Airway epithelial cell (primary cell): Measurements from ENCODE around the gene SELENOV. TPM values are rescaled to one million over a fixed set of nuclear protein-coding genes. Genes with fewer than 3 reads are reported as not detected.

Experiments used
- total RNA-seq: library from RNA; depleted of rRNA; stranded (reverse); fragments of >200 nt; gene quantifications from 2 replicates; pipeline ENCODE4 v1.2.3, GENCODE V29; 2015

Gene SELENOV, protein sequence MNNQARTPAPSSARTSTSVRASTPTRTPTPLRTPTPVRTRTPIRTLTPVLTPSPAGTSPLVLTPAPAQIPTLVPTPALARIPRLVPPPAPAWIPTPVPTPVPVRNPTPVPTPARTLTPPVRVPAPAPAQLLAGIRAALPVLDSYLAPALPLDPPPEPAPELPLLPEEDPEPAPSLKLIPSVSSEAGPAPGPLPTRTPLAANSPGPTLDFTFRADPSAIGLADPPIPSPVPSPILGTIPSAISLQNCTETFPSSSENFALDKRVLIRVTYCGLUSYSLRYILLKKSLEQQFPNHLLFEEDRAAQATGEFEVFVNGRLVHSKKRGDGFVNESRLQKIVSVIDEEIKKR
- not detected in 2 replicates for total RNA-seq

DNA sequence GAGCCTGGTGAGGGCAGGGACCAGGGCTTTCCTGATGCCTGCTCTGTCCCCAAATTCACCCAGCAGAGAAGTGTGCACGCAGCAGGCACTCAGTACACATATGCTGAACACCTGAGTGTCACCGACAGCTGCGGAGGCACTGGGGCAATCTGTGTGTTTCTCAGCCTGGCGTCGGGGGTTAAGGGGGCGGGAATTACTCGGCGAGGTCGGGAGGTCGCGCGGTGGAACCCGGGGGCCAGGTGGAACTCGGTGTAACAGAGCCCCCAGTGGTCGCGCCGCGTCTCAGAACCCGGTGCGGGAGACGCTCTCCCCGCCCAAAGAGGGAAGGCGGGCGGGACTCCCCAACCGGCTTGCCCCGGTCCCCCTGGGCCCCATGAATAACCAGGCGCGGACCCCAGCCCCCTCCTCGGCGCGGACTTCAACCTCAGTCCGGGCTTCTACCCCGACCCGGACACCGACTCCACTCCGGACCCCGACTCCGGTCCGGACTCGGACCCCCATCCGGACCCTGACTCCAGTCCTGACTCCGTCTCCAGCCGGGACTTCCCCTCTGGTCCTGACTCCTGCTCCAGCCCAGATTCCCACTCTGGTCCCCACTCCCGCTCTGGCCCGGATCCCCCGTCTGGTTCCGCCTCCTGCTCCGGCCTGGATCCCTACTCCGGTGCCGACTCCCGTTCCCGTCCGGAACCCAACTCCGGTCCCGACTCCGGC, at the start of gene SELENOV:
SELENOV (plus strand) TSS at position 300 of the 711 bp plus-strand sequence; CDS start at position 374, 74 bp downstream.

DNA sequence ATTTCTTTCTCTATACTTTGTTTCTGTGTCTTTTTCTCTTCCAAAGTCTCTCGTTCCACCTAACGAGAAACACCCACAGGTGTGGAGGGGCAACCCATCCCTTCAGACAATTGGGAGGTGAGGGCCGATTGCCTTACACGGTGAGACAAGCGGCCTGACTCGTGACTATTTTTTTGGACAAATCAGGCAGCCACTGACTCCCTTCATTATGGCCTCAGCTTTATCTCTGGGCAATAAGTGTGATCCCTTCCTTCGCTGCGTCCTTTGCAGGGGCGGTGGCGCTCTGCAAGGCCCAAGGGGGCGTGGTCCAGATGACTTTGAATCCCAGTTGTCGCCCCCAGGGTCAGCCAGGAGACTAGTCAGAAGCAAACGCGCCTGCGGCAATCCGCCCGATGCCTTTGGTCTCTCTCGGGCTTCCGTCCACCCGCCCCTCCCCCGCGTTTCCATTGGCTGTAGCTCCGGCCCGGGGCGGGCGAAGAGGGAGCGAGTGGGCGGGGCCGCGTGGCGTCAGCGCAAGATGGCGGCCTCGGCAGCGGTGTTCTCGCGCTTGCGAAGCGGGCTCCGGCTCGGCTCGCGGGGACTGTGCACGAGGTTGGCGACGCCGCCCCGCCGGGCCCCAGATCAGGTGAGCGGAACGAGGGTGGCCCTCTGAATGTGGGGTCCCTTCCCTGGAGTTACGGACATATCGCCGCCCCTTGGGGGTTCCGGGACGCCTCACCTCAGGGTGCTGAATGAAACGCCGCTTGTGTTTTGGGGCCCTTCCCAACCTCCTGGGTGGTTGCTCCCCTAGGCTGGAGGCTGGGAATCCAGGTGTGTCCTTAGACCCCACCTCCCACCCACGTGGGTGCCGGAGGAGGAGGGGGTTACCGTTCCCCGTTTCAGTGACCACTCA, 34.4 kb upstream of the SELENOV start, which contains the start of gene TIMM50:
TIMM50 (plus strand) TSS at position 502 of the 892 bp plus-strand sequence; CDS start at position 518, 16 bp downstream.

DNA sequence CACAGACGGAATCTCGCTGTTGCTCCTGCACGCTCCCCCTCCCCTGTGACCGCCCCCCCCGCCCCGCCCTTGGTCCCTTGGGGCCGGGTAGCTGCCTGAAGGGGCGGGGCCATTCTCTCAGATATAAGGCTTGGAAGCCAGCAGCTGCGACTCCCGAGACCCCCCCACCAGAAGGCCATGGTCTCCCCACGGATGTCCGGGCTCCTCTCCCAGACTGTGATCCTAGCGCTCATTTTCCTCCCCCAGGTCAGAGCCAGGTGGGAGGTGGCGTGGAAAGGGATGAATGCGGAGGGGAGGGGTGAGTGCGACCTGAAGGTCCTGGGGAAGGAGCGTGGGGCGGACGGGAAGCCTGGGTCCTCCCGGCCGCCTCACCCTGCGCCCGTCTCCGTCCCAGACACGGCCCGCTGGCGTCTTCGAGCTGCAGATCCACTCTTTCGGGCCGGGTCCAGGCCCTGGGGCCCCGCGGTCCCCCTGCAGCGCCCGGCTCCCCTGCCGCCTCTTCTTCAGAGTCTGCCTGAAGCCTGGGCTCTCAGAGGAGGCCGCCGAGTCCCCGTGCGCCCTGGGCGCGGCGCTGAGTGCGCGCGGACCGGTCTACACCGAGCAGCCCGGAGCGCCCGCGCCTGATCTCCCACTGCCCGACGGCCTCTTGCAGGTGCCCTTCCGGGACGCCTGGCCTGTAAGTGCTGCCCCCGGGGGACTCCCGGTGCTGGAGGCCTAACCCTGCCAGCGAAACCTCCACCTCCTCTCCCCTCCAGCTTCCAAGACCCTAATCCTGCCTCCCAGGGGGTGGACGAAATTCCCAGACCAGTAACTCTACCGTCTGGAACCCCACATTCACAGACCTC, 15.9 kb upstream of the SELENOV start, which contains the start of gene DLL3:
DLL3 (plus strand) TSS at position 150 of the 845 bp plus-strand sequence; CDS start at position 178, 28 bp downstream.

DNA sequence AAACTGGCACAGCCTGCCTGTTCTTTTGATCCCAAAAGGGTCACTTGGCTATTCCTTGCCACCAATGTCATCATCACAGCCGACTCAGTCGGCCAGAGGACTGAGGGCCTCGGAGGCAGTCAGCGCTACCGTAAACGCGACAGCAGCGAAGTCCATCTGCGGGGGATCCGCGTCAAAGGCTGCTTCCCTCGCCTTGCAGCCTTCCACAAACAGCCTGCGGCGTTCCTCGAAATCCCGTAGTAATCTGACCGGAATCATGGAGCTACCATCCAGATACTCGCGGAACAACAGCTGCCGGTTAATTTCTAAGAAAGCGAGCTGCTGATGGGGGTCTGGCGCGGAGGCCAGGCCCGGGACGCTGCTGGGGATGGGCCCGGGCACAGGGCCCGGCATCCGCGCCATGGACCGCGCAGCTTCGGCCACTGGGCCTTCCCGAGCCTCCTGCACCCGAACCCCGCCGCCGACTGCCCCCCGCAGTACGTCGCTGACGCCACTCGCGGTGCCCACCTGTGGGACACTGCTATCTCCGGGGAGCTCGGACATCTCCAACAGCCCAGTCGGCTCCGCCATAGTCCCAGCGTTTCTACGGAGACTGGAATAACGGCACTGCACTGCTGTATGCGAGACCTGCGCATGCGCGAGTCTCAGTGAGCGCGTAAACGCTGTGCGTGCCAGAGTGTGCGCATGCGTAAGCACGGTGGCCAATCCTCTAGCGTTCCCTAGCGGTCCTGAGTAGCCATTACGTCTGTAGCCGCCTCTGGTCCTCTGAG, 17.5 kb downstream of the SELENOV start, which contains the start of gene EID2B:
EID2B (minus strand) TSS at position 620 of the 770 bp plus-strand sequence; CDS start at position 570, 50 bp downstream.

DNA sequence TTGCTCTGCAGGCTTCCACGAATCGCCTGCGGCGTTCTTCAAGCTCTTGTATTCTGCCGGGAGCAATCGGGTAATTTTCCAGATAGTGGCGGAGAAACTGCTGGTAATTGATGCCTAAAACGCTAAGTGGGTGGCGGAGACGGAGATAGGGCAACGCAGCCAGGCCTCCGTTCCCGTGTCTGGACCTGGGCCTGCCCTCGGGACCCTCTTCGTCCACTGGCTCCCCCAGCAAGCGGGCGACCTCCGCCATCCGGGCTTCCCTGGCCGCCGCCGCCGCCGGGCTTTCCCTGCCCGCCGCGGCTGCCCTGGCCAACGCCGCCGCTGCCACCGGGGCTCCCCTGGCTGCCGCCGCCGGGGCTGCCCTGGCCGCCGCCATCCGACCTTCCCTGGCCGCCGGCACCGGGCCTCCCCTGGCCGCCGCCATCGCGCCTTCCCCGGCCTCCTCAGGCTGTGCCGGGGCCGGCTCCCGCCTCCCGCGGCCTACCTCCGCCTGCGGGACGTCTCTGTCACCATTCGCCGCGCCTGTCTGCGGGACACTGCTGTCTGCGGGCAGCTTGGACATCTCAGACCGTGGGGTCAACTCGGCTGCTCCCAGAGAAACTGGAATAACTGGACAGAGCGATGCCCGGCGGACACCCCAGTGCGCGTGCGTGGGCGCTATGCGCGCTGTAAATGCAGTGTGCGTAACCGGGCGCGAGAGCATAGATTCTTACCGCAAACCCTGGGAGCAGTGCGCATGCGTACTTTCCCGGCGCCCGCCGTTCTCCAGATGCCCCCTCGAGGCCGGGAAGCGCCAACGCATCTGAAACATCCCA, 24.8 kb downstream of the SELENOV start, which contains the start of gene EID2:
EID2 (minus strand) TSS at position 644 of the 815 bp plus-strand sequence; CDS start at position 562, 82 bp downstream.

Other genes with a start within 250 kb of the SELENOV start
- gene IFNL2, start 246.7 kb upstream of the SELENOV start, total RNA-seq, result not detected in 2 replicates
- not detected in 2 replicates for gene IFNL1, start 218.7 kb upstream of the SELENOV start, total RNA-seq
- gene LRFN1, start 194.3 kb upstream of the SELENOV start, total RNA-seq, result 0.05 and 0.28 TPM in 2 replicates
- gene GMFG, start 179.1 kb upstream of the SELENOV start, total RNA-seq, result 0.71 TPM in 1 of 2 replicates, not detected in the other
- 50.6 and 63.3 TPM in 2 replicates for gene SAMD4B, start 172.7 kb upstream of the SELENOV start, total RNA-seq
- gene PAF1, start 124.0 kb upstream of the SELENOV start, total RNA-seq, result 42.3 and 52.8 TPM in 2 replicates
- gene MED29, start 123.8 kb upstream of the SELENOV start, total RNA-seq, result 18.8 and 22.2 TPM in 2 replicates
- 43.6 and 79.2 TPM in 2 replicates for gene ZFP36, start 108.3 kb upstream of the SELENOV start, total RNA-seq
- 22.6 and 30.9 TPM in 2 replicates for gene PLEKHG2, start 102.5 kb upstream of the SELENOV start, total RNA-seq
- gene RPS16, start 79.2 kb upstream of the SELENOV start, total RNA-seq, result 1,883 and 2,869 TPM in 2 replicates
- gene SUPT5H, start 69.6 kb upstream of the SELENOV start, total RNA-seq, result 57.2 and 82.5 TPM in 2 replicates
- 98.2 and 103 TPM in 2 replicates for gene TIMM50, start 34.3 kb upstream of the SELENOV start, total RNA-seq
- gene DLL3, start 16.2 kb upstream of the SELENOV start, total RNA-seq, result 1.3 and 1.4 TPM in 2 replicates
- 1.7 and 3.4 TPM in 2 replicates for gene EID2B, start 17.7 kb downstream of the SELENOV start, total RNA-seq
- 7.9 and 16.6 TPM in 2 replicates for gene EID2, start 25.0 kb downstream of the SELENOV start, total RNA-seq
- gene LGALS13, start 87.4 kb downstream of the SELENOV start, total RNA-seq, result not detected in 2 replicates
- not detected in 2 replicates for gene LGALS16, start 140.8 kb downstream of the SELENOV start, total RNA-seq
- not detected in 2 replicates for gene LGALS14, start 189.3 kb downstream of the SELENOV start, total RNA-seq
- gene CLC, start 222.9 kb downstream of the SELENOV start, total RNA-seq, result not detected in 2 replicates